OCI-LY7 (cell line): ENCODE results near the gene ENTPD6.

Source experiments
- CTCF ChIP-seq: fragments of 200-600 bp; sonication (generic); conservative IDR thresholded peaks from 2 replicates; pipeline ENCODE4 v1.5.1; 2014; ENCODE audit warnings: mild to moderate bottlenecking, antibody characterized with exemption, low read length, moderate library complexity, mixed read lengths
- EZH2phosphoT487 ChIP-seq: fragments of 200-600 bp; sonication (generic); IDR thresholded peaks from 2 replicates; pipeline ENCODE4 v1.6.1; 2018; ENCODE audit warnings: low read depth, borderline replicate concordance, mild to moderate bottlenecking, mixed run types, antibody characterized with exemption, low read length, moderate library complexity, mixed read lengths

GRCh38 chr20:25233016-25233772 lies 37.7 kb downstream of the ENTPD6 start:
- no peak for TF ChIP-seq CTCF
- TF ChIP-seq EZH2phosphoT487, result no peak
